Neural cell (in vitro differentiated cells): ENCODE results near the gene STYK1. TPM values are rescaled to one million over a fixed set of nuclear protein-coding genes. Genes with fewer than 3 reads are reported as not detected.

Experiments
- H2AFZ ChIP-seq: fragments of 200-600, 300-800 bp; sonication (generic), shearing (Covaris generic); 2 replicates; pipeline ENCODE4 v1.6.0; 2014; ENCODE audit warnings: low read depth, mild to moderate bottlenecking, antibody characterized with exemption, low read length, moderate library complexity
- H3F3A ChIP-seq: fragments of 200-600 bp; shearing (Covaris generic); 2 replicates; pipeline ENCODE4 v1.6.1; 2016; ENCODE audit warnings: mild to moderate bottlenecking, moderate library complexity, mixed read lengths, antibody characterized with exemption, low read length; ENCODE audit not compliant: insufficient read depth, poor library complexity, severe bottlenecking
- H3K27ac ChIP-seq: fragments of 200-600, 300-800 bp; sonication (generic), shearing (Covaris generic); 2 replicates; pipeline ENCODE4 v1.5.1; 2014; ENCODE audit warnings: mild to moderate bottlenecking, low read length, moderate library complexity
- H3K27me3 ChIP-seq: fragments of 300-800, 200-600 bp; sonication (generic), shearing (Covaris generic); 2 replicates; pipeline ENCODE4 v1.6.0; 2014; ENCODE audit warnings: mild to moderate bottlenecking, low read depth, low read length, moderate library complexity; ENCODE audit not compliant: insufficient read depth
- H3K36me3 ChIP-seq: fragments of 300-800, 200-600 bp; sonication (generic), shearing (Covaris generic); 2 replicates; pipeline ENCODE4 v1.5.1; 2014; ENCODE audit warnings: mild to moderate bottlenecking, antibody characterized with exemption, low read length, moderate library complexity; ENCODE audit not compliant: insufficient read depth
- H3K4me2 ChIP-seq: fragments of 300-800, 200-600 bp; sonication (generic), shearing (Covaris generic); 2 replicates; pipeline ENCODE4 v1.6.0; 2014; ENCODE audit warnings: mild to moderate bottlenecking, low read length
- H3K4me3 ChIP-seq: fragments of 300-800, 200-600 bp; sonication (generic), shearing (Covaris generic); 2 replicates; pipeline ENCODE4 v1.5.1; 2014; ENCODE audit warnings: mild to moderate bottlenecking, low read length, moderate library complexity
- H3K79me2 ChIP-seq: fragments of 200-600 bp; shearing (Covaris generic); replicated peaks from 2 replicates; pipeline ENCODE4 v1.6.0; 2014; ENCODE audit warnings: mild to moderate bottlenecking, low read length, moderate library complexity; ENCODE audit not compliant: insufficient read depth
- H3K9ac ChIP-seq: fragments of 300-800, 200-600 bp; sonication (generic), shearing (Covaris generic); 2 replicates; pipeline ENCODE4 v1.6.1; 2016; ENCODE audit warnings: mild to moderate bottlenecking, low read length, mixed read lengths
- H3K9me2 ChIP-seq: fragments of 200-600 bp; shearing (Covaris generic); 2 replicates; pipeline ENCODE4 v1.6.1; 2016; ENCODE audit warnings: mild to moderate bottlenecking, low read length, mixed read lengths; ENCODE audit not compliant: insufficient read depth
- H3K9me3 ChIP-seq: fragments of 200-600, 300-800 bp; sonication (generic), shearing (Covaris generic); 2 replicates; pipeline ENCODE4 v1.6.1; 2016; ENCODE audit warnings: mild to moderate bottlenecking, mixed run types, low read length, moderate library complexity, mixed read lengths
- H4K20me1 ChIP-seq: fragments of 200-600 bp; shearing (Covaris generic); 2 replicates; pipeline ENCODE4 v1.6.1; 2016; ENCODE audit warnings: mild to moderate bottlenecking, mixed run types; ENCODE audit not compliant: insufficient read depth
- CTCF ChIP-seq: fragments of 450-650 bp; IDR thresholded peaks from 2 replicates; pipeline ENCODE4 v1.5.1; 2014; ENCODE audit warnings: antibody characterized with exemption, mild to moderate bottlenecking, moderate library complexity; ENCODE audit not compliant: poor library complexity, severe bottlenecking
- EP300 ChIP-seq: fragments of 450-650 bp; conservative IDR thresholded peaks from 2 replicates; pipeline ENCODE4 v1.6.1; 2014; ENCODE audit warnings: antibody characterized with exemption, mild to moderate bottlenecking, moderate library complexity; ENCODE audit not compliant: poor library complexity, severe bottlenecking
- EZH2 ChIP-seq: fragments of 200-600, 300-800 bp; shearing (Covaris generic), sonication (generic); IDR thresholded peaks from 2 replicates; pipeline ENCODE4 v1.6.1; 2014; ENCODE audit warnings: antibody characterized with exemption, low read length, borderline replicate concordance, mild to moderate bottlenecking; ENCODE audit not compliant: insufficient read depth, poor library complexity, severe bottlenecking
- MXI1 ChIP-seq: fragments of 450-650 bp; conservative IDR thresholded peaks from 2 replicates; pipeline ENCODE4 v1.6.1; 2014; ENCODE audit warnings: antibody characterized with exemption, mild to moderate bottlenecking; ENCODE audit not compliant: poor library complexity, severe bottlenecking
- POLR2AphosphoS5 ChIP-seq: IDR thresholded peaks from 2 replicates; pipeline ENCODE4 v1.6.1; 2012
- RAD21 ChIP-seq: fragments of 450-650 bp; conservative IDR thresholded peaks from 2 replicates; pipeline ENCODE4 v1.6.1; 2014; ENCODE audit warnings: antibody characterized with exemption, mild to moderate bottlenecking, moderate library complexity
- REST ChIP-seq: IDR thresholded peaks from 2 replicates; pipeline ENCODE4 v1.6.1; 2012; ENCODE audit warnings: borderline replicate concordance
- SMC3 ChIP-seq: fragments of 450-650 bp; conservative IDR thresholded peaks from 2 replicates; pipeline ENCODE4 v1.6.1; 2014; ENCODE audit warnings: antibody characterized with exemption, mild to moderate bottlenecking, moderate library complexity; ENCODE audit not compliant: poor library complexity
- TAF1 ChIP-seq: IDR thresholded peaks from 2 replicates; pipeline ENCODE4 v1.6.1; 2012; ENCODE audit warnings: low read depth
- polyA plus RNA-seq: library from polyadenylated mRNA; depleted of rRNA; stranded (reverse); fragments of >200 nt; gene quantifications from 2 replicates; pipeline ENCODE4 v1.2.3, GENCODE V29; 2014

STYK1 gene
- polyA plus RNA-seq, 1 donor from 2014 or later, result 0.24 TPM

GRCh38 chr12:10688042-10688441 lies 14.2 kb upstream of the STYK1 start:
- Histone ChIP-seq H3K27ac (no peak overlapping the region), H3K27me3 (no peaks in the 10 kb centered on the region), H3K9ac (no peak overlapping the region), H3K36me3 (no peaks in the 10 kb centered on the region), H3K9me3 (no peaks in the 10 kb centered on the region), H3F3A (no peaks in the 10 kb centered on the region), H2AFZ (no peak overlapping the region), H3K79me2 (no peaks in the 10 kb centered on the region), H3K9me2 (no peaks in the 10 kb centered on the region), H4K20me1 (no peaks in the 10 kb centered on the region), H3K4me2 (no peak overlapping the region), H3K4me3 (no peak overlapping the region)
- TF ChIP-seq POLR2AphosphoS5, result no peak
- no peak for TF ChIP-seq EP300
- no peak for TF ChIP-seq MXI1
- TF ChIP-seq EZH2, result no peak
- no peak for TF ChIP-seq REST
- no peak for TF ChIP-seq CTCF
- TF ChIP-seq TAF1, result no peak
- TF ChIP-seq RAD21, result no peak
- no peak for TF ChIP-seq SMC3

- Histone ChIP-seq H3K4me3 (no peak overlapping the region), H3F3A (no peaks in the 10 kb centered on the region), H3K79me2 (no peaks in the 10 kb centered on the region), H3K9me2 (no peaks in the 10 kb centered on the region), H2AFZ (no peak overlapping the region), H3K27me3 (peaks cover 9% of the 10 kb centered on the region), H3K4me2 (no peak overlapping the region), H3K9ac (no peak overlapping the region), H3K27ac (no peak overlapping the region), H3K36me3 (no peaks in the 10 kb centered on the region), H4K20me1 (no peaks in the 10 kb centered on the region), H3K9me3 (no peaks in the 10 kb centered on the region)
- TF ChIP-seq EZH2 (no peak), REST (no peak), SMC3 (no peak), RAD21 (no peak), EP300 (no peak), CTCF (no peak), MXI1 (no peak), TAF1 (no peak), POLR2AphosphoS5 (no peak)
Observed at GRCh38 chr12:10672231-10672868, 1.5 kb downstream of the STYK1 start.
